ENCODE measurements around the gene ITPR2.

ITPR2 gene

GRCh38 chr12:26832822-26833742, at the start of gene ITPR2:
ITPR2 (minus strand) TSS chr12:26833194; CDS start chr12:26832781, 413 bp downstream.
- no peak for TF ChIP-seq Cebpa-rat (IDR thresholded peaks at IDR 0.05)
- peak within 1 kb of the TSS; percentile 78 to 93 (median 89) for H3K9ac ChIP-seq
- no peaks in the 10 kb centered on the region for H3K9me3 ChIP-seq (replicated peaks in 1 of 11)
- peaks cover 0 to 32% (median 7%) of the 10 kb centered on the region in 11 experiments; a peak in 9 of 22 replicates for H4K20me1 ChIP-seq
- no peaks in the 10 kb centered on the region for H3K36me3 ChIP-seq
- H3K4me1 ChIP-seq, result peaks cover 12 to 47% (median 18%) of the 10 kb centered on the region in 10 experiments
- H3K27me3 ChIP-seq, result peaks cover 0 to 4% (median 0%) of the 10 kb centered on the region in 11 experiments; a peak in 3 of 22 replicates
- peak within 1 kb of the TSS; percentile 78 to 99 (median 92) for H3K4me2 ChIP-seq
- peak within 1 kb of the TSS; percentile 80 to 96 (median 87) for H3K27ac ChIP-seq
- H3K4me3 ChIP-seq, result peak within 1 kb of the TSS; percentile 75 to 97 (median 91)

- Histone ChIP-seq H3K27me3 (no peaks in the 10 kb centered on the region), H3K9me3 (replicated peaks in 1 of 11) (peaks cover 0 to 29% (median 20%) of the 10 kb centered on the region in 11 experiments; a peak in 19 of 22 replicates), H3K9ac (no peak overlapping the region), H3K4me2 (no peak overlapping the region), H4K20me1 (no peaks in the 10 kb centered on the region), H3K4me3 (no peak overlapping the region), H3K4me1 (peaks cover 0 to 15% (median 13%) of the 10 kb centered on the region in 10 experiments; a peak in 17 of 20 replicates), H3K36me3 (no peaks in the 10 kb centered on the region), H3K27ac (no peak overlapping the region)
- TF ChIP-seq Cebpa-rat (IDR thresholded peaks at IDR 0.05), result no peak
Observed at GRCh38 chr12:26880625-26881024, 47.6 kb upstream of the ITPR2 start.

GRCh38 chr12:26878661-26879119, 45.7 kb upstream of the ITPR2 start:
- H4K20me1 ChIP-seq, result no peaks in the 10 kb centered on the region
- no peak overlapping the region for H3K4me3 ChIP-seq
- peaks cover 0 to 21% (median 17%) of the 10 kb centered on the region in 11 experiments; a peak in 19 of 22 replicates for H3K9me3 ChIP-seq (replicated peaks in 1 of 11)
- H3K4me1 ChIP-seq, result peaks cover 0 to 15% (median 14%) of the 10 kb centered on the region in 10 experiments; a peak in 17 of 20 replicates
- H3K27me3 ChIP-seq, result no peaks in the 10 kb centered on the region
- H3K9ac ChIP-seq, result no peak overlapping the region; a peak in 1 of 22 replicates
- H3K36me3 ChIP-seq, result no peaks in the 10 kb centered on the region
- no peak overlapping the region for H3K27ac ChIP-seq
- H3K4me2 ChIP-seq, result peak overlapping the region in 9 of 11 experiments; percentile 5 to 71 (median 56); a peak in 15 of 22 replicates
- TF ChIP-seq Cebpa-rat (IDR thresholded peaks at IDR 0.05), result no peak

GRCh38 chr12:26874501-26875296, 41.7 kb upstream of the ITPR2 start:
- Histone ChIP-seq H3K27ac (no peak overlapping the region), H3K4me2 (peak overlapping the region in 1 of 11 experiments; percentile 13; a peak in 1 of 22 replicates), H3K4me3 (no peak overlapping the region), H4K20me1 (no peaks in the 10 kb centered on the region), H3K36me3 (no peaks in the 10 kb centered on the region), H3K4me1 (peaks cover 0 to 20% (median 14%) of the 10 kb centered on the region in 10 experiments; a peak in 17 of 20 replicates), H3K9ac (no peak overlapping the region), H3K9me3 (replicated peaks in 1 of 11) (peaks cover 0 to 14% (median 9%) of the 10 kb centered on the region in 11 experiments; a peak in 17 of 22 replicates), H3K27me3 (no peaks in the 10 kb centered on the region)
- TF ChIP-seq Cebpa-rat (IDR thresholded peaks at IDR 0.05), result no peak

GRCh38 chr12:26872625-26873024, 39.6 kb upstream of the ITPR2 start:
- H3K4me2 ChIP-seq, result no peak overlapping the region
- no peaks in the 10 kb centered on the region for H4K20me1 ChIP-seq
- H3K4me1 ChIP-seq, result peaks cover 0 to 6% (median under 1%) of the 10 kb centered on the region in 10 experiments; a peak in 6 of 20 replicates
- no peak overlapping the region for H3K4me3 ChIP-seq
- no peak for TF ChIP-seq Cebpa-rat (IDR thresholded peaks at IDR 0.05)
- no peaks in the 10 kb centered on the region for H3K27me3 ChIP-seq
- H3K36me3 ChIP-seq, result no peaks in the 10 kb centered on the region
- H3K9me3 ChIP-seq (replicated peaks in 1 of 11), result peaks cover 0 to 12% (median 9%) of the 10 kb centered on the region in 11 experiments; a peak in 17 of 22 replicates
- H3K27ac ChIP-seq, result no peak overlapping the region
- no peak overlapping the region for H3K9ac ChIP-seq

- no peak overlapping the region for H3K4me2 ChIP-seq
Observed at GRCh38 chr12:26871985-26872384, 39.0 kb upstream of the ITPR2 start.

GRCh38 chr12:26870491-26871419, 37.8 kb upstream of the ITPR2 start:
- no peaks in the 10 kb centered on the region for H4K20me1 ChIP-seq
- peaks cover 6 to 17% (median 10%) of the 10 kb centered on the region in 10 experiments; a peak in 17 of 20 replicates for H3K4me1 ChIP-seq
- H3K36me3 ChIP-seq, result no peaks in the 10 kb centered on the region
- no peaks in the 10 kb centered on the region for H3K9me3 ChIP-seq (replicated peaks in 1 of 11)
- H3K27me3 ChIP-seq, result no peaks in the 10 kb centered on the region
- H3K27ac ChIP-seq, result no peak overlapping the region
- no peak for TF ChIP-seq Cebpa-rat (IDR thresholded peaks at IDR 0.05)
- no peak overlapping the region for H3K4me2 ChIP-seq
- H3K9ac ChIP-seq, result no peak overlapping the region
- H3K4me3 ChIP-seq, result no peak overlapping the region

More at GRCh38 chr12:26871985-26872384, 39.0 kb upstream of the ITPR2 start:
- Histone ChIP-seq H3K9ac (no peak overlapping the region), H3K4me3 (no peak overlapping the region), H4K20me1 (no peaks in the 10 kb centered on the region), H3K4me1 (peaks cover 4 to 11% (median 6%) of the 10 kb centered on the region in 10 experiments; a peak in 17 of 20 replicates), H3K27ac (no peak overlapping the region), H3K9me3 (replicated peaks in 1 of 11) (peaks cover 0 to 5% (median 2%) of the 10 kb centered on the region in 11 experiments; a peak in 12 of 22 replicates), H3K36me3 (no peaks in the 10 kb centered on the region), H3K27me3 (no peaks in the 10 kb centered on the region)
- no peak for TF ChIP-seq Cebpa-rat (IDR thresholded peaks at IDR 0.05)
